Coronary artery (tissue), 2 donors: ENCODE results near the gene ZNF669.
"Not testable (repeated sequence)": the region's sequence is repeated elsewhere in the genome, so short reads cannot be mapped to it uniquely, and the experiment has no call there.

ENCODE experiments used
- DNase-seq: peaks from one replicate; pipeline ENCODE4 v3.0.0-alpha.2; 2017; ENCODE audit warnings: low spot score
- H3K27ac ChIP-seq, 2 donors: fragments of 200-600 bp; sonication (generic); one replicate each; pipeline ENCODE4 v1.5.1; 2016 to 2019
- H3K4me3 ChIP-seq: fragments of 200-600 bp; sonication (generic); 2 replicates; pipeline ENCODE4 v1.5.1; 2016; ENCODE audit warnings: mild to moderate bottlenecking, moderate library complexity
- TF ChIP-seq, protein P1 (sequence below): fragments of 200-600 bp; sonication (generic); IDR thresholded peaks from one replicate; pipeline ENCODE4 v1.5.1; 2019; ENCODE audit warnings: antibody characterized with exemption

The ZNF669 gene

GRCh38 chr1:247121382-247121781, 17.2 kb upstream of the ZNF669 start:
- DNase-seq, result no peak
- H3K4me3 ChIP-seq, result no peak overlapping the region
- TF ChIP-seq, protein P1, sequence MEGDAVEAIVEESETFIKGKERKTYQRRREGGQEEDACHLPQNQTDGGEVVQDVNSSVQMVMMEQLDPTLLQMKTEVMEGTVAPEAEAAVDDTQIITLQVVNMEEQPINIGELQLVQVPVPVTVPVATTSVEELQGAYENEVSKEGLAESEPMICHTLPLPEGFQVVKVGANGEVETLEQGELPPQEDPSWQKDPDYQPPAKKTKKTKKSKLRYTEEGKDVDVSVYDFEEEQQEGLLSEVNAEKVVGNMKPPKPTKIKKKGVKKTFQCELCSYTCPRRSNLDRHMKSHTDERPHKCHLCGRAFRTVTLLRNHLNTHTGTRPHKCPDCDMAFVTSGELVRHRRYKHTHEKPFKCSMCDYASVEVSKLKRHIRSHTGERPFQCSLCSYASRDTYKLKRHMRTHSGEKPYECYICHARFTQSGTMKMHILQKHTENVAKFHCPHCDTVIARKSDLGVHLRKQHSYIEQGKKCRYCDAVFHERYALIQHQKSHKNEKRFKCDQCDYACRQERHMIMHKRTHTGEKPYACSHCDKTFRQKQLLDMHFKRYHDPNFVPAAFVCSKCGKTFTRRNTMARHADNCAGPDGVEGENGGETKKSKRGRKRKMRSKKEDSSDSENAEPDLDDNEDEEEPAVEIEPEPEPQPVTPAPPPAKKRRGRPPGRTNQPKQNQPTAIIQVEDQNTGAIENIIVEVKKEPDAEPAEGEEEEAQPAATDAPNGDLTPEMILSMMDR, result no peak
- no peak overlapping the region for H3K27ac ChIP-seq

DNA sequence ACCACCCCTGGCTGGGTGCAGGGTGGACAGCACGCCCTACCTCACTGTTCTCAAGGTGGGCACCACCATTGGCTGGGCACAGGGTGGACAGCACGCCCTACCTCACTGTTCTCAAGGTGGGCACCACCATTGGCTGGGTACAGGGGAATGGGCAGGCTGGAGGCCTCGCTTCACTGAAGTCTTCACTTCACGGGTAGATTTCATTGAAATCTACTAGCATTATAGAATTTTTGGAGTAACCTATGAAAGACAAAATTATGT, 16.2 kb upstream of the ZNF669 start:
- DNase-seq, H3K4me3 ChIP-seq, H3K27ac ChIP-seq: not testable (repeated sequence)

DNA sequence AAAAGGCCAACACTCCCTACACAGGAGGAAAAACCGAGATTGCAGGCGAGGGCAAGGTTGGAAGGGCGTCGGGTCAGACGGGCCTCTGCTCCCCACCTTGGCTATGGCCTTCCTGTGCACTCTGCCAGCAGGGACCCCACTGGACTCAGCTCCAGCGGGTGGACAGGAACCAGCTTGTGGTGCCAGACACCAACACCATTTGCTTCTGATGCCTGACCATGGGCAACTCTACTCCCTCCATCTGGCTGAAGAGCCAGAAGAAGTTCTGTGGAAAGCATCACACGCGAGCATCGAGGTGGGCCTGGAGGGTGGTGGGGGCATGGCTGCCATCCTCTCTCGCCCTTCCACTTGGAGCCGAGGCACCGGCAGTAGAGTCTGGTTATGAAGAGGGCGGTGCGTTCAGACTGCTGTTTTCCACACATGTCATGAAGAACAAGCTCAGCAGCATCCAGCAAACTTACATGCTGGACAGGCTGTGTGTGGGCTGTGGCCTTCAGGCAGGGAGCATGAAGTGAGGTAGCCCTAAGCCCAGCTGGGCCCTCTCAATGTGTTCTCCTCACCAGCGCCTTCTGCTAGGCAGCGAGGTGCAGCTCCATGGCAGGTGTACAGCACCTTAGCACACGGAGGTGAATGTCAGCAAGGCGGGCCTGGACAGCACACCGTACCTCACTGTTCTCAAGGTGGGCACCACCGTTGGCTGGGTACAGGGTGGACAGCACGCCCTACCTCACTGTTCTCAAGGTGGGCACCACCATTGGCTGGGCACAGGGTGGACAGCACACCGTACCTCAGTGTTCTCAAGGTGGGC, 15.6 kb upstream of the ZNF669 start:
- TF ChIP-seq, protein P1, result no peak
- Histone ChIP-seq H3K27ac (no peak overlapping the region), H3K4me3 (no peak overlapping the region)
- no peak for DNase-seq

- Histone ChIP-seq H3K4me3 (no peak overlapping the region), H3K27ac (no peak overlapping the region)
- no peak for DNase-seq
- TF ChIP-seq, protein P1, result no peak
Measured at GRCh38 chr1:247118946-247119446, 14.8 kb upstream of the ZNF669 start.

DNA sequence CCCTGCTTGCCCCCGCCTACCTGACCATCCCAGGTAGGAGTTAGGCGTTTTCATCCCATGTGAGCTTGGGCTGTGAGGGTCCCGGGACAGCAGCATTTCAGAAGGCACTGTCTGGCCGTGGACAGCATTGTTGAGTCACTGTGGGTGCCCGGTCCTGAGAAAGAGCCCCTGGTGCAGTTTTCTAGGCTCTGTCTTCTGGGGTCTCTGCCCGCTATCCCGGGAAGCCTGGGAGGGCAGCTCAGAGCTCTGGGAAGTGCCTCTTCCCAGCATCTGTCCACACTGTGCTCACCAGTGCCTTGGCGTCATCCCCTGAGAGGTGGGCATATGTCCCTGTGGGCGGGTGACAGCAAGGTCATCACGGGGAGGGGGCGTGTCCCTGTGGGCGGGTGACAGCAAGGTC, 11.4 kb upstream of the ZNF669 start:
- DNase-seq, result no peak
- TF ChIP-seq, protein P1, result no peak
- Histone ChIP-seq H3K4me3 (no peak overlapping the region), H3K27ac (no peak overlapping the region)

- H3K27ac ChIP-seq, result no peak overlapping the region
- no peak for DNase-seq
- no peak overlapping the region for H3K4me3 ChIP-seq
- TF ChIP-seq, protein P1, result no peak
Measured at GRCh38 chr1:247115141-247115510, 11.0 kb upstream of the ZNF669 start.

- DNase-seq, result no peak
- TF ChIP-seq, protein P1, result no peak
- H3K4me3 ChIP-seq, result no peak overlapping the region
- H3K27ac ChIP-seq, result no peak overlapping the region
Measured at GRCh38 chr1:247114351-247115140, 10.4 kb upstream of the ZNF669 start.
